ENCODE results near the gene ZNF397.

The ZNF397 gene

DNA sequence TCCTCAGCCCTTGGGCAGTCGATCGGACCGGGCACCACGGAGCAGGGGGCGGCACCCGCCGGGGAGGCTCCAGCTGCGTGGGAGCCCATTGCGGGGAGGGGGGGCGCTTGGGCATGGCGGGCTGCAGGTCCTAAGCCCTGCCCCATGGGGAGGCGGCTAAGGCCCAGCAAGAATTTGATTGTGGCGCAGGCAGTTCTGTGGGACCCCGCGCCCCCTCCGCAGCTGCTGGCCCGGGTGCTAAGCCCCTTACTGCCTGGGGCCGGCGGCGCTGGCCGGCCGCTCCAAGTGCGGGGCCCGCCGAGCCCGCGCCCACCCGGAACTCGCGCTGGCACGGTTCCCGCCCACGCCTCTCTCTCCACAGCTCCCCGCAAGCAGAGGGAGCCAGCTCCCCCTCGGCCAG is 30.8 kb downstream of the ZNF397 start:
- TF ChIP-seq, protein P1, sequence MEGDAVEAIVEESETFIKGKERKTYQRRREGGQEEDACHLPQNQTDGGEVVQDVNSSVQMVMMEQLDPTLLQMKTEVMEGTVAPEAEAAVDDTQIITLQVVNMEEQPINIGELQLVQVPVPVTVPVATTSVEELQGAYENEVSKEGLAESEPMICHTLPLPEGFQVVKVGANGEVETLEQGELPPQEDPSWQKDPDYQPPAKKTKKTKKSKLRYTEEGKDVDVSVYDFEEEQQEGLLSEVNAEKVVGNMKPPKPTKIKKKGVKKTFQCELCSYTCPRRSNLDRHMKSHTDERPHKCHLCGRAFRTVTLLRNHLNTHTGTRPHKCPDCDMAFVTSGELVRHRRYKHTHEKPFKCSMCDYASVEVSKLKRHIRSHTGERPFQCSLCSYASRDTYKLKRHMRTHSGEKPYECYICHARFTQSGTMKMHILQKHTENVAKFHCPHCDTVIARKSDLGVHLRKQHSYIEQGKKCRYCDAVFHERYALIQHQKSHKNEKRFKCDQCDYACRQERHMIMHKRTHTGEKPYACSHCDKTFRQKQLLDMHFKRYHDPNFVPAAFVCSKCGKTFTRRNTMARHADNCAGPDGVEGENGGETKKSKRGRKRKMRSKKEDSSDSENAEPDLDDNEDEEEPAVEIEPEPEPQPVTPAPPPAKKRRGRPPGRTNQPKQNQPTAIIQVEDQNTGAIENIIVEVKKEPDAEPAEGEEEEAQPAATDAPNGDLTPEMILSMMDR (IDR thresholded peaks at IDR 0.05) = no peak

DNA sequence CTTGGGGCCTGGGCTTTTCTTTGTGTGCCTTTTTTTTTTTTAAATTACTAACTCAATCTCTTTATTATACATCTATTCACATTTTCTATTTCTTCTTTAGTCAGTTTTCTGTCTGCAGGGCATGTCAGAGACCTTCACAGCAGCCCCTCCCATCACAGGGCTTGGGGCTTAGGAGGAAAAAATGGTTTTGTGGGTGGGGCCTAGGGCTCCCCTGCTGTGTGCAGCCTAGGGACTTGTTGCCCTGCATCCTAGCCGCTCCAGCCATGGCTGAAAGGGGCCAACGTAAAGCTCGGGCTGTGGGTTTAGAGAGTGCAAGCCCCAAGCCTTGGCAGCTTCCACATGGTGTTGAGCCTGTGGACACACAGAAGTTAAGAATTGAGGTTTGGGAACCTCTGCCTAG is 35.4 kb downstream of the ZNF397 start:
- TF ChIP-seq, protein P1 (IDR thresholded peaks at IDR 0.05) = no peak

DNA sequence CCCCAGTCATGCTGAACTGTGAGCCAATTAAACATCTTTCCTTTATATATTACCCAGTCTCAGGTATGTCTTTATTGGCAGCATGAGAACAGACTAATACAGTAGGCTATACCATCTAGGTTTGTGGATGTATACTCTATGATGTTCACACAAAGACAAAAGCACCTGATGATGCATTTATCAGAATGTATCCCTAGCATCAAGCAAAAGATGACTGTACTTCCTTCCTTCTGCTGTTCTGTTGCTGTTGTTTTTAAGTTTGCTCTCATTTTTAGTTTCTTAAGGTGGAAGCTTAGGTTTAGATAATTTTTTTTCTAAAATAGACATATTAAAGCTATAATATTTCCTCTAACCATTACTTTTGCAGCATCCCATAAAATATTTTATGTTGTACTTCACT is 36.8 kb downstream of the ZNF397 start:
- TF ChIP-seq, protein P1 (IDR thresholded peaks at IDR 0.05) = no peak

DNA sequence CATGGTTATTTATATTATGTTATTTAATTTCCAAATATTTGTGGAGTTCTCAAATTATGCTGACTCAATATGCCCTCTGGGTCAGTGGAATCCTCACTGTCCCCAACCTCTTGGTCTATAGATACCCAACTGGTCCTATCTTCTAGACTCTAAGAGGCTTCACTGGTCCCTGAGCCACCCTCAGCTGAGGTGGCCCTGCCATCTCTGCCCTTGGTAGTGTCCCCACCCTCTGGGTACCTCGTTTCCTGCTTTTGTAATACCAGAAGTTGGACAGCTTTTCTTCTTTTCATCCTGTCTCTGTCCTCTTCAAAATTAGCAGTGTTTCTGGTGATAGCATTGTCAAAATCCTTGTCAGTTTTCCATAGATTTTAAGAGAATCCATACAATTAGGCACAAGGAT is 37.3 kb downstream of the ZNF397 start:
- TF ChIP-seq, protein P1 (IDR thresholded peaks at IDR 0.05) = no peak

DNA sequence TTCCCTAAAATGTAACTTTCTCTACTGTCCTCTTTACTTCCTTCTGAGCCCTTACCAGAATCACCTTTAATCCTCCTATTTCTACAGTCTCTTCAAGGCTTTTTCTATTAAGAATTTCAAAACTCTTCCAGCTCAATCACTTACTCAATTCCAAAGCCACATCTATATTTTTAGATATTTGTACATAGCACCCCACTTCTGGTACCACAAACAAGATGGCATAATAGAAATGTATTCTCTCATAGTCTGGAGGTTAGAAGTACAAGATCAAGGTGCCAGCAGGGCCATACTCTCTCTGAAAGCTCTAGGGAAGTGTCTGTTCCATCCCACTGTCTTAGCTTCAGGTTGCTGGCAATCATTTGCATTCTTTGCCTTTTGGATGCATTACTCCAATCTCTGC is 38.1 kb downstream of the ZNF397 start:
- TF ChIP-seq, protein P1 (IDR thresholded peaks at IDR 0.05) = no peak

DNA sequence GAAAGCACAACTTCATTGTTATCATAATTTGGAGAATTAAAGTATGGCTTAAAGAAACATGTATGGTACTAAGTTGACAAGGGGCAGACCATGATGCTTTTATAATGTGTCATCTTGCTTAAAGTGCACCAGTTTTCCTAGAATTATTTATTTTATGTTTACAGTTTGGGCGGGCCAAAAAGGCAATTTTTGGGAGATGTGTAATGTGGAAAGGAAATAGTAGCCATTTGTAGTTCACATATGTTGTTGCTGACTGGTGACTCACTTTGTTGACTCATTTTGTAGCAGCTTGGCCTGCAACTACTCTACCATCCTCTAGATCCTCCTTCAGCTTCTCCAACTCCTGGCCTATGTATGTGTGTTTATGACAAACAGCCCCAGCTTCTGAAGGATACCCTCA is 41.5 kb downstream of the ZNF397 start:
- TF ChIP-seq, protein P1 (IDR thresholded peaks at IDR 0.05) = no peak

DNA sequence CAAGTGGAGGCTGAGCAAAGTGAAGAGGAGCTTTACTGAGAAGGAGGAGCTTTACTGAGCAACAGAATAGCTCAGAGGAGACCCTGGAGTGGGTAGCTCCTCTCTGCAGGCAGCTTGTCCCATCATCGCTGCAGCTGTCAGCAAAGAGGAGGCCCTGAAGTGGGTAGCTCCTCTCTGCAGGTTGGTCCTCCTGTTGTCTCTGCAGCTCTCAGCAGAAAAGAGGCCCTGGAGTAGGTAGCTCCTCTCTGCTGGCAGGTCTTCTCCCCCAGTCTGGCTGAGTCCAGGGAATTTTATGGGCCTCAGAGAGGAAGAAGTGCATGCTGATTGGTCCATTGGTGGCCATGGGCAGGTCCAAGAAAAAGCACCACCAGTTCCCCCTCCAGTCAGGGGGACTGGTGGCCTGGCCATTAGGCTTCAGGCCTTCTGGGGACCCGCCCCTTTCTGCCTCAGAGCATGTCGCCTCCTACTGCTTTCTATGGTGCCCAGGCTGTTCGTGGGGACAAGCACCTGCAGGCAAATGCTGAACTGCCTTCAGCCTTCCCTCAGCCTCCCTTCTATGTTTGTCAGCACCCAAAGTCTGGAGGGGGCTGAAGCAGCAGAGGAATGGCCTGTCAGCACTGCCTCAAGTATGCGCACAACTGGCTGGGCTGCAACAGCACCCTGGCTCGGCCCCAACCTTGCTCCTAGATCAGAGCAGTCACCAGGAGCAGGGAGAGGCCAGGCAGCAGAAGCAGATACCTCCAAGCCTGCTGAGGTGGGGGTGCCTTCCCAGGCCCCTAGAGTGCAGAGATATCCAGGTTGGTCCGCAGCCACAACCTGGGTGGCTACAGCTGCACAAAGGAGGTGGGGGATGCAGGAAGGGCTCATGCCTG is 43.3 kb downstream of the ZNF397 start:
- TF ChIP-seq, protein P1 (IDR thresholded peaks at IDR 0.05) = no peak

All from LNCAP (cell line).